Cardiac muscle cell (in vitro differentiated cells and primary cell): ENCODE results near the gene BFSP1. TPM values are rescaled to one million over a fixed set of nuclear protein-coding genes. Genes with fewer than 3 reads are reported as not detected.

Experiments
- DNase-seq, 2 donors: peaks; one replicate each; pipeline versions ENCODE4 v3.0.0 to v3.0.0-alpha.2; 2010 to 2017; ENCODE audit warnings: low read depth in 1 of 2, low spot score in 1 of 2
- H3K27ac ChIP-seq: fragments of 200-600 bp; sonication (generic); 2 replicates; pipeline ENCODE4 v1.5.1; 2016
- H3K27me3 ChIP-seq: fragments of 200-600 bp; sonication (generic); 2 replicates; pipeline ENCODE4 v1.6.0; 2016; ENCODE audit warnings: control low read depth
- H3K36me3 ChIP-seq: fragments of 200-600 bp; sonication (generic); 2 replicates; pipeline ENCODE4 v1.5.1; 2016; ENCODE audit warnings: control low read depth
- H3K4me1 ChIP-seq: fragments of 200-600 bp; sonication (generic); 2 replicates; pipeline ENCODE4 v1.8.1; 2017; ENCODE audit warnings: low read depth, mild to moderate bottlenecking, mixed run types
- H3K4me3 ChIP-seq: fragments of 200-600 bp; sonication (generic); 2 replicates; pipeline ENCODE4 v1.5.1; 2016; ENCODE audit warnings: mild to moderate bottlenecking
- H3K9me3 ChIP-seq: fragments of 200-600 bp; sonication (generic); 2 replicates; pipeline ENCODE4 v1.5.1; 2017; ENCODE audit warnings: low read depth, mild to moderate bottlenecking, control low read depth
- CTCF ChIP-seq: IDR thresholded peaks from 2 replicates; pipeline ENCODE4 v1.5.1; 2012; ENCODE audit warnings: low read depth, mild to moderate bottlenecking, low read length
- polyA plus RNA-seq: library from polyadenylated mRNA; unstranded; fragments of >200 nt; fragmentation: Nextera tagmentation; extraction: Ambion mirVana; gene quantifications from 2 replicates; pipeline ENCODE4 v1.2.1, GENCODE V29; 2016
- total RNA-seq: library from RNA; depleted of rRNA; stranded (reverse); fragments of >200 nt; gene quantifications from 2 replicates; pipeline ENCODE4 v1.2.3, GENCODE V29; 2016

Gene BFSP1
- total and polyA plus RNA-seq, 2 experiments from 2014 or later = 5.3 to 7.1 TPM

- H3K36me3 ChIP-seq = no peaks in the 10 kb centered on the region
- H3K27ac ChIP-seq = no peak overlapping the region
- H3K9me3 ChIP-seq = no peaks in the 10 kb centered on the region
- no peak for DNase-seq
- no peaks in the 10 kb centered on the region for H3K4me1 ChIP-seq
- no peaks in the 10 kb centered on the region for H3K27me3 ChIP-seq
- TF ChIP-seq CTCF = no peak
- no peak overlapping the region for H3K4me3 ChIP-seq
These were observed 40.7 kb downstream of the BFSP1 start for GRCh38 chr20:17490501-17490900.

GRCh38 chr20:17488916-17489600 is 42.1 kb downstream of the BFSP1 start:
- no peaks in the 10 kb centered on the region for H3K9me3 ChIP-seq
- no peaks in the 10 kb centered on the region for H3K27me3 ChIP-seq
- H3K4me3 ChIP-seq = no peak overlapping the region
- no peak overlapping the region for H3K27ac ChIP-seq
- no peaks in the 10 kb centered on the region for H3K4me1 ChIP-seq
- no peak for TF ChIP-seq CTCF
- no peaks in the 10 kb centered on the region for H3K36me3 ChIP-seq
- no peak for DNase-seq

- H3K4me3 ChIP-seq = no peak overlapping the region
- no peak overlapping the region for H3K27ac ChIP-seq
- H3K27me3 ChIP-seq = no peaks in the 10 kb centered on the region
- no peaks in the 10 kb centered on the region for H3K36me3 ChIP-seq
- no peak for DNase-seq
- H3K9me3 ChIP-seq = no peaks in the 10 kb centered on the region
- H3K4me1 ChIP-seq = no peaks in the 10 kb centered on the region
- no peak for TF ChIP-seq CTCF
These were observed 46.2 kb downstream of the BFSP1 start for GRCh38 chr20:17485017-17485416.

GRCh38 chr20:17482536-17482935 is 48.6 kb downstream of the BFSP1 start:
- no peaks in the 10 kb centered on the region for H3K9me3 ChIP-seq
- H3K27me3 ChIP-seq = no peaks in the 10 kb centered on the region
- H3K27ac ChIP-seq = no peak overlapping the region
- no peak for TF ChIP-seq CTCF
- H3K4me1 ChIP-seq = no peaks in the 10 kb centered on the region
- H3K4me3 ChIP-seq = no peak overlapping the region
- DNase-seq = no peak
- H3K36me3 ChIP-seq = no peaks in the 10 kb centered on the region

- H3K27me3 ChIP-seq = no peaks in the 10 kb centered on the region
- no peaks in the 10 kb centered on the region for H3K9me3 ChIP-seq
- no peaks in the 10 kb centered on the region for H3K4me1 ChIP-seq
- H3K36me3 ChIP-seq = no peaks in the 10 kb centered on the region
- H3K27ac ChIP-seq = no peak overlapping the region
- DNase-seq = no peak
- H3K4me3 ChIP-seq = no peak overlapping the region
- no peak for TF ChIP-seq CTCF
These were observed 49.5 kb downstream of the BFSP1 start for GRCh38 chr20:17481661-17482060.

GRCh38 chr20:17480696-17481095 is 50.5 kb downstream of the BFSP1 start:
- no peaks in the 10 kb centered on the region for H3K36me3 ChIP-seq
- no peaks in the 10 kb centered on the region for H3K4me1 ChIP-seq
- no peaks in the 10 kb centered on the region for H3K9me3 ChIP-seq
- H3K4me3 ChIP-seq = no peak overlapping the region
- H3K27ac ChIP-seq = no peak overlapping the region
- DNase-seq = no peak
- no peaks in the 10 kb centered on the region for H3K27me3 ChIP-seq
- no peak for TF ChIP-seq CTCF
